Fibroblast of skin of right biceps (primary cell): ENCODE measurements around the gene FAM200A.

ENCODE experiments used
- DNase-seq: peaks from one replicate; pipeline ENCODE4 v3.0.0-alpha.2; 2013

FAM200A gene

GRCh38 chr7:99499721-99500636, 51.9 kb downstream of the FAM200A start, which contains the start of gene ZNF394:
ZNF394 (minus strand) TSS chr7:99500281; CDS start chr7:99500093, 188 bp downstream.
- DNase-seq = peak; percentile 93

- no peak for DNase-seq
Observed at GRCh38 chr7:99499371-99499720, 52.6 kb downstream of the FAM200A start.

- DNase-seq = no peak
Observed at GRCh38 chr7:99498546-99498944, 53.4 kb downstream of the FAM200A start.

- DNase-seq = no peak
Observed at GRCh38 chr7:99497766-99498545, 54.0 kb downstream of the FAM200A start.
